ENCODE measurements around the gene SPPL3.

- TF ChIP-seq CTCF (conservative IDR thresholded peaks at IDR 0.05 in 1 of 2, IDR thresholded peaks at IDR 0.05 in 1 of 2; ENCODE audit: extremely low read depth in 1 of 2, insufficient read depth in 1 of 2, low read depth in 1 of 2, low read length in 2 of 2) (no peak), EZH2 (IDR thresholded peaks at IDR 0.05; ENCODE audit: borderline replicate concordance, low read length) (no peak)
These were observed 68.5 kb downstream of the SPPL3 start for GRCh38 chr12:120835657-120836056.

Data from mammary epithelial cell (primary cell).